ENCODE results near the gene ERBB4.

- TF ChIP-seq POLR2AphosphoS5 (IDR thresholded peaks at IDR 0.05; ENCODE audit: low read depth, low read length) (no peak), CTCF (IDR thresholded peaks at IDR 0.05) (no peak), TCF7L2 (IDR thresholded peaks at IDR 0.05; ENCODE audit: low read depth, low read length) (no peak), SIN3A (IDR thresholded peaks at IDR 0.05; ENCODE audit: borderline replicate concordance, insufficient read depth, low read depth, low read length) (no peak)
Observed at GRCh38 chr2:211611621-211612020, 927.0 kb downstream of the ERBB4 start.
